GM21528 (cell line): ENCODE results near the gene PTPRG.

Experiments
- ATAC-seq: cut with Tn5 transposase; IDR thresholded peaks from one replicate; pipeline ENCODE4 v1.9.1; 2021; ENCODE audit warnings: mild to moderate bottlenecking, moderate library complexity; ENCODE audit not compliant: unreplicated experiment, low FRiP score

The PTPRG gene

DNA sequence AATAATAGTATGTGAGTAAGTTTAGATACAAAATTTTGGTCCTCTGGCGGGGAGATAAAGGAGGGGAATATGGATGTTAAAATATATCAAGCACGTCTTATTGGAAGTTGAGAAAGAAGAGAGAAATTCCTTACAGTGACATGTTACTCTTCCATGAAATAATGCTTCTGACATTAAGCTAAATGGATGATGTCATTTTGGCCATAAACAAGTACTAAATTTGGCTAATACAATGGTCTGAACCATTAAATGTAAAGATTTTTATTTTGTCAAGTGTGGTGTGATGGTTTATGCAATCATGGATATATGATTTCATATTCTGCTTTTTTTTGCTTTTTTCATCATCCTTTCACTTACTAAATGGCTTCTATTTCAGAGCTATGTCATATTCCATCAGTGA is 406.6 kb downstream of the PTPRG start:
- ATAC-seq: no peak

GRCh38 chr3:61974662-61975061 is 413.3 kb downstream of the PTPRG start:
- ATAC-seq: no peak

DNA sequence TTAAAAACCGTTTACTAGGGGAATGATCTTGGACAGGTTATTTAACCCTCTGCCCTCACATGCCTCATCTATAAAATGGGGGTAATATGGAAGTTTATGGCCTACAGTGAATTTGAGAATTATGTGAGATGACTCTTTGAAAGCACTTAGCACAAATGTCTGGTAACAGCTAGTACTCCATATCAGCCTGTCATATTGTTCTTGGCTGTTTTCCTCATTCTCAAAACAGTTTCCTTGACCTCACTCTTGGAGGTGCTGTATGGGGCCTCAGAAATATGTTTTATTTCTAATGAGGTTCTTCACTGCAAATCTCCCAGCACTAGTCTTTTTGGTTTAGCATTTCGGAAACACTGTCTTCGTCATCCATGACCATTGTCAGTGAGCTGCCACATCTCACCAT is 413.8 kb downstream of the PTPRG start:
- ATAC-seq: no peak

- no peak for ATAC-seq
These were observed 414.6 kb downstream of the PTPRG start for GRCh38 chr3:61975936-61976335.

GRCh38 chr3:61978460-61979419 is 417.4 kb downstream of the PTPRG start:
- ATAC-seq: no peak

DNA sequence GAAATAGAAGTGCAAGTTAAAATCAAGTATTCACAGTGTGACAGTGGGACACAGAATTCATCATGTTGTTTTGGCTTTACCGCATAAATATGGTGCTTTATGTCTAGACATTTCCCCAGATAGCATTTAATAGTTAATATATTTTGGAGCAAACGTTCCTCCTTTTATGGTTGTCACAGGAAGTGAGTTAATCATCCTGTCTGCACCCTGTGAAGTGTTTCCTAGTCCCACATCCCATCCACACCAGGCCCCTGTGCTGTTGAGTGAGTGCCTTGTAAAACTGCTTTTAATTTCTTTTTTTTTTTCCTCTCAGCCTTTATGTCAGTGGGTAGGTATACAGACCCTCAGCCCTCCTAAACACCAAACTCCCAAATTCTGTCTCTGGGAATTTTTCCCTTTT is 418.3 kb downstream of the PTPRG start:
- no peak for ATAC-seq

DNA sequence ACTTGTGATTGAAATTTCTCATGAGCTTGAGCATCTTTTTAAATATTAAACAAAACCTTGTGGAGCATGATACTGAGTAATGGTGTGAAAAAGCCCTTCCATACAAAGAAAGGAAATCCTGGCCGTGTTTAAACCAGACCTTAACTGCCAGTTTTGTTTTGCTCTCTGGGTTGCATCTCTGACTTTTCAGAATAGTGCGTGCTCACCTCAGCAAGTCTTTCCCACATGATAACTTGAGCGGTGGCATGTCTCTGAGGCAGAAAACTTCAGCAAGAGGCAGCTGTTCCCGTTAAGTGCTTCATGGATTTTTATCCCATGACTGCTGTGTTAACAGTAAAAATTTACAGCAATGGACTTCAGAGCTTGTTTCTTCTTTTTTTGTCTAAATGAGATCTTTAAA is 418.7 kb downstream of the PTPRG start:
- no peak for ATAC-seq

GRCh38 chr3:61981060-61981459 is 419.7 kb downstream of the PTPRG start:
- ATAC-seq: no peak

DNA sequence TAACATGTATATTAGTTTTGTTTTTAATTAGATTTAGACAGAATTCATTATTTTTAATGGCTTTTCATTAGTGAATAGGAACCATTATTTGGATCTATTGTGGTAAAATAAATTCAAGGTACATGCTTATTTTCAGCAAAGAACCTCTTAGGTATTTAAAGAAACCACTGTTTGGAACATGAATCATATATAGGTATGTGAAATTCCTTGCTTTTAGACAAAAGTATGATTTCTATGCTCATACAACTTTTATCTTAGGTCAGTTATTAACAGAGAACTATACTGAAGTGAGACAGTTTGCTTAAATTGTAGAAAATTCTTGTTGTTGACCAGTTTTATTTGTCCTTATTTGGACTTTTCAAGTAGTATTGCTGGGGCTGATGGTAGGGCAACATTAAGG is 422.1 kb downstream of the PTPRG start:
- no peak for ATAC-seq

- ATAC-seq: no peak
These were observed 423.6 kb downstream of the PTPRG start for GRCh38 chr3:61985020-61985419.

DNA sequence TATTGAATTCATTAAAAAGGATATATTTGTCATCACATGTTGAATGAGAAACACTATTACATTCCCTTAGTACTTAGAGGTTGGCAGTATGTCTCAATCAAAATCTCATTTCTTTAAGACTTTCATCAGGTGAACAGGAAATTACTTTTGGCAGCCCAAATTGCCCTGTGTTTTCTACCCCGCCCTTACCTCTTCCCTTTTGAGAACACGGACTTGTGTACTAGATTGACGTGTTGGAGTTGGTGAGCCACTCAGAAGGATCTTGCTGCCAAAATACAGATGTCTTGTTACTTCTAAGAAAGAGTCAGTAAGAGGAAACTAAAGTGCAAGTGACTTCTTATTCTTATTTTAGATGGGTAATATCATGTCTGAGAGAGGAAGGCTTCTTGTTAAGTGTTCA is 425.1 kb downstream of the PTPRG start:
- ATAC-seq: no peak

DNA sequence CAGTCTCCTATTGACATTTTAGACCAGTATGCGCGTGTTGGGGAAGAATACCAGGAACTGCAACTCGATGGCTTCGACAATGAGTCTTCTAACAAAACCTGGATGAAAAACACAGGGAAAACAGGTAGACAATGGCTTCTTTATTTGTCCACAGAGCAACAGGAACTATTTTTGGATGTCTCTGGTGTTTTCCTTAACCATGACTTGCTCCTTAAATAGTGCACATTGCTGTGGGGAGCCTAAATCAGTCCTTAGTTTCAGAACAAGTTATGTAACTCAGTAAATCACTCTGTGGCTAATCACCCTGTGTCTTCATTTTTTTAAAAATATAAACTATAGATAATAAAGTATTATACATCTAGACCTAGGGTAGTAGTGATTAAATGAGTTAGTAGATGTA is 428.3 kb downstream of the PTPRG start:
- no peak for ATAC-seq

GRCh38 chr3:61990327-61991027 is 429.1 kb downstream of the PTPRG start:
- ATAC-seq: no peak

- ATAC-seq: no peak
These were observed 430.3 kb downstream of the PTPRG start for GRCh38 chr3:61991706-61992105.

- no peak for ATAC-seq
These were observed 435.0 kb downstream of the PTPRG start for GRCh38 chr3:61996366-61996765.

DNA sequence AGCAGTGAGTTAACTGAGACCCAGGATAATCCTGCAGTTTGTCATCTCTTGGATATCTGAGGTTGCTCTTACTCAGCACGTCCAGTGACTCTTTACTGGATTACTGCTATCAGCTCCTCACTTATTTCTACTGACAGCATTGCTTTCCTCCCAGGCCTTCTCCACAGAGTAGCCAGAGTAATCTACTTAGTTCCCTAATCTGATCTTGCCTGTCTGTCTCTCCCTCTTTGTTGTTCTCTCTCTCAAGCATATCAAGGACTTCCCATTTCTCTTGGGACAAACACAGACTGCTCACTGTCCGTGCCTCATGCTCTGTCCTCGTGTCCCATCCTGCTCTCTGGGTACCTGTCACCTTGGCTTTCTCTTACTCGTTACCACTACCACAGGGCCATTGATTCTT is 435.7 kb downstream of the PTPRG start:
- no peak for ATAC-seq

GRCh38 chr3:62003835-62004234 is 442.5 kb downstream of the PTPRG start:
- ATAC-seq: no peak

DNA sequence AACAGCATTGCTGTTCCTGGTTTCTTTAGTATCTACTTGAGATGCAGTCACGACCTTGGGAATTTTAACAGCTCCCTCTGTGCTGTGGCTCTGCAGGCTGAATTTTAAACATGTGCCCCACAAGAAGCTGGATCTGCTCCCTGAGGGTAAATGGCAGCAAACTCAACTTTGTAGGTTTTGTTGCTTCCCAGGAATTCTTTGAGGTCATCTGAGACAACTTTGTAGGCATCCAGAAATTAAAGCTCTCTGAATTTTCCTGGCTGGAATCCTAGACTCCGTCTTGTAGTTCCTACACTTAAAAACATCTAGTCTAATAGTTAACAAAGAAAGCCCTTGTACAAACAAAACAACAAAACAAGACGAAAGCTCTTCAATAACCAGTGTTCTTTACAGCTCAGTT is 445.7 kb downstream of the PTPRG start:
- no peak for ATAC-seq

- no peak for ATAC-seq
These were observed 449.6 kb downstream of the PTPRG start for GRCh38 chr3:62010989-62011388.

- ATAC-seq: no peak
These were observed 450.3 kb downstream of the PTPRG start for GRCh38 chr3:62011666-62012065.

DNA sequence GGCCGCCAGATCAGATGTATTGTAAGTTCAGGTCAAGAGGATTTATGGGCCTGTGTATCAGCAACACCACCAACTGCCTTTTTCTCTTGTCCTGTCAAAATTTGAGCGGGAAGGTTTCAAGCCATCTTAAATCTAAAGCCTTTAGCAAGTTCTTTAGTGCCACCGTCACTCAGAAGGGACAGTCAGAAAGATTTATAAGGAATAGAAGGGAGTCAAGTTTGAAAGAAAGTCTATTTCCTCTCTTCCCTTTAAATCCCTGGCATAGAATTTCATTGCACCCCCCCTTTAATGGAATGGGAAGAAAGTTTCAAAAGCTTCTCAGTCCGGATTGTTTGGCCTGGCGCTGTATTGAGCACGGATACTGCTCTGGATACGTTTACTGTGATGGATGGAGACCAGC is 452.6 kb downstream of the PTPRG start:
- ATAC-seq: no peak

GRCh38 chr3:62015111-62015510 is 453.7 kb downstream of the PTPRG start:
- no peak for ATAC-seq
